ENCODE measurements around the gene VPS13A.

DNA sequence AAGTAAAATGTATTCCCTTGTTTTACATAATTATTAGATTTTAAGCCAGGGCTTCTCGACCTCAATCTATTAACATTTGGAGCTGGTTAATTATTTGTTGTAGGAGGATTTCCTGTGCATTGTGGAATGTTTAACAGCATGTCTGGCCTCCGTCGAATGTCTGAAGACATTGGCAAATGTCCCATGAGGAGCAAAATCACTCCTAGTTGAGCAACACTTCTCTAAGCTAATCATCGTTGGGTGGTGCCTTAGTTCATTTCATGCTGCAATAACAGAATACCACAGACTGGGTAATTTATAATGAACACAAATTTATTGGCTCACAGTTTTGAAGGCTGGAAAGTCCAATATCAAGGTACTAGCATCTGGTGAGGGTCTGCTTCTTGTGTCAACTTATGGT lies 13.4 kb upstream of the VPS13A start:
- TF ChIP-seq, protein P1, sequence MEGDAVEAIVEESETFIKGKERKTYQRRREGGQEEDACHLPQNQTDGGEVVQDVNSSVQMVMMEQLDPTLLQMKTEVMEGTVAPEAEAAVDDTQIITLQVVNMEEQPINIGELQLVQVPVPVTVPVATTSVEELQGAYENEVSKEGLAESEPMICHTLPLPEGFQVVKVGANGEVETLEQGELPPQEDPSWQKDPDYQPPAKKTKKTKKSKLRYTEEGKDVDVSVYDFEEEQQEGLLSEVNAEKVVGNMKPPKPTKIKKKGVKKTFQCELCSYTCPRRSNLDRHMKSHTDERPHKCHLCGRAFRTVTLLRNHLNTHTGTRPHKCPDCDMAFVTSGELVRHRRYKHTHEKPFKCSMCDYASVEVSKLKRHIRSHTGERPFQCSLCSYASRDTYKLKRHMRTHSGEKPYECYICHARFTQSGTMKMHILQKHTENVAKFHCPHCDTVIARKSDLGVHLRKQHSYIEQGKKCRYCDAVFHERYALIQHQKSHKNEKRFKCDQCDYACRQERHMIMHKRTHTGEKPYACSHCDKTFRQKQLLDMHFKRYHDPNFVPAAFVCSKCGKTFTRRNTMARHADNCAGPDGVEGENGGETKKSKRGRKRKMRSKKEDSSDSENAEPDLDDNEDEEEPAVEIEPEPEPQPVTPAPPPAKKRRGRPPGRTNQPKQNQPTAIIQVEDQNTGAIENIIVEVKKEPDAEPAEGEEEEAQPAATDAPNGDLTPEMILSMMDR (conservative IDR thresholded peaks at IDR 0.05 in 1 of 2, IDR thresholded peaks at IDR 0.05 in 1 of 2; ENCODE audit: low read depth in 1 of 2, low read length in 2 of 2): no peak
- no peak for TF ChIP-seq EZH2 (IDR thresholded peaks at IDR 0.05; ENCODE audit: low read length, missing control alignments)

All from fibroblast of lung (primary cell).